GM12874 (cell line): ENCODE measurements around the gene PKNOX2.

Experiments
- TF ChIP-seq, protein P1 (sequence below): IDR thresholded peaks from 2 replicates; pipeline ENCODE4 v1.5.1; 2011; ENCODE audit warnings: low read depth, mild to moderate bottlenecking, control low read depth, low read length, moderate library complexity; ENCODE audit not compliant: insufficient read depth

PKNOX2 gene

DNA sequence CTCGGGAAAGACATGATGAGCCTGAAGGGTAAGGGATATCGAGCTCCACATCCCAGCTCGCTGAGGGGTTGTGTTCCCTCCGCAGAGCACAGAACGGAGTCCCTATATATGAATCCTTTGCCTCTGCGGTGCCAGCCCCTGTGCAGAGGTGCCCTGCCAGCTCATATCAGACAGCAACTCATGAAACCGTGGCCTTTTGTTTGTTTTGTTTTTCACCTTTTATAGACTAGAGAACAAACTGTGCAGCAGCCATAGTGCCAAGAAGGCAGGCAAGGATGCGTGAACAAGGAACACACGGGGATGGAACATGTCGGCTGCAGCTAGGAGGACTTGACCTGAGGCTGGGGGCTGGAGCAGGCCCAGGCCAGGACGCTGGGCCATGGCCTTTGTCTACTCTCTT is 109.8 kb downstream of the PKNOX2 start:
- TF ChIP-seq, protein P1, sequence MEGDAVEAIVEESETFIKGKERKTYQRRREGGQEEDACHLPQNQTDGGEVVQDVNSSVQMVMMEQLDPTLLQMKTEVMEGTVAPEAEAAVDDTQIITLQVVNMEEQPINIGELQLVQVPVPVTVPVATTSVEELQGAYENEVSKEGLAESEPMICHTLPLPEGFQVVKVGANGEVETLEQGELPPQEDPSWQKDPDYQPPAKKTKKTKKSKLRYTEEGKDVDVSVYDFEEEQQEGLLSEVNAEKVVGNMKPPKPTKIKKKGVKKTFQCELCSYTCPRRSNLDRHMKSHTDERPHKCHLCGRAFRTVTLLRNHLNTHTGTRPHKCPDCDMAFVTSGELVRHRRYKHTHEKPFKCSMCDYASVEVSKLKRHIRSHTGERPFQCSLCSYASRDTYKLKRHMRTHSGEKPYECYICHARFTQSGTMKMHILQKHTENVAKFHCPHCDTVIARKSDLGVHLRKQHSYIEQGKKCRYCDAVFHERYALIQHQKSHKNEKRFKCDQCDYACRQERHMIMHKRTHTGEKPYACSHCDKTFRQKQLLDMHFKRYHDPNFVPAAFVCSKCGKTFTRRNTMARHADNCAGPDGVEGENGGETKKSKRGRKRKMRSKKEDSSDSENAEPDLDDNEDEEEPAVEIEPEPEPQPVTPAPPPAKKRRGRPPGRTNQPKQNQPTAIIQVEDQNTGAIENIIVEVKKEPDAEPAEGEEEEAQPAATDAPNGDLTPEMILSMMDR: no peak

DNA sequence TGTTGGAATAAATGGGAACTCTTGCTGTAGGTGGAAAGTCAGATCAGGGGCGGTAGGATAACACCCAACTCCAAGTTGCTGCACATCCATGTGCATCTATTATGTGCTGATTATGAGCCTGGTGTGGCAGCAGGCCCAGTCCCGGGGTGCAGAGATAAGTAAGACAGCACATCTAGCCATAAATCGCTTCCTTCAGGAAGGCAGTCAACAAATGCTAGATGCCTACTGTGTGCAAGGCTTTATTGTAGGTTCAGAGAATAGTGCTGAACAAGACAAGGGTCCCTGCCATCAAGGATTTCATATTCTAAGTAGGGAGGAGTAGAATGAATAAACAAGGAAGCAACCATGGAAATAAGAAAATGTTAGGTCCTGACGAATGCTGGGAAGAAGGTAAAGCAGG is 110.2 kb downstream of the PKNOX2 start:
- TF ChIP-seq, protein P1: no peak

DNA sequence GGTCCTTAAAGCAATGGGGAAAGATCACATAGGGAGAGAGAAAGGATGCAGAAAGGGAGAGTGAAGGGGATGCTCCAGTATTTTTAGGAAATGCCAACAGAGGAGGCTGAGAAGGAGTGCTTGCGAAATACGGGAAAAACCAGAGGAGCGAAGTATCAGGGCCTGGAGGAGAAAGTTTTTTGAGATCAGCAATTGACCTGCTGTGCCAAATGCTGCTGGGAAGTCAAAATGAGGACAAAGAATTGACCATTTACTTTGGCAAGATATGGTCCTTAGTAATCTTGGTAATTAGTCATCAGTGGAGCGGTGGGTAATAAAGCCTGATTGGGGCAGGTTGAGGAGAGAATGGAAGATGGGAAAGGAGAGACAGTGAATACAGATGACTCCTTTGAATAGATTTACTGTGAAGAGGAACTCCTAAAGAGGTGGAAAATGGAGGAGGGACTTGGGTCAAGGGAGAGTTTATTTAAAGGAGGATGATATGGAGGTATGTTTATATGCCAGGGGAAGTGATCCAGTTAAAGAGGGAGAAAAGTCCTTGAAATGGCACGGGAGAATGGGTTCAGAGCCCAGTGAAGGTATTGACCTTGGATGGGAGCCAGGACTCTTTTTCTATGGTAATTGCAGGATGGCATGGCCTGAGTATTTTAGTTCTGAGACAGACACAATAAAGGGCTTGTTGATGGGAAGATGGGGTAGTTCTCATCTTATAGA is 111.5 kb downstream of the PKNOX2 start:
- TF ChIP-seq, protein P1: no peak

DNA sequence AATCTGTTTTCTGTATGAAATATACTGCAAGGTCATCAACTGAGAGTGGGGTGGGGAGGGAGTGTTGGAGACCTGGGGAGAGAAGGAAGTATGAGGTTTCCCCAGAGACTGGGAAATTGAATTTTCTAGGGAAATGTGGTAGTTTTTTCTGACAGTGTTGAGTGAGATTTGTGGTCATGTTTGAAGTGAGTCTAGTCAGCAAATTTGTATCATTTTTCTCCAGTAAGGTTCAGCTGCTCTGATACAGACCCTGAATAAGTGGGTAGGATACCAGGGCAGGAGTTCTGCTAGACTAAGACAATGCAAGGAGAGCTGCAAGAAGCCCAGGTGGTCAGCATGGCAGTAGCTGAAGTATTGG is 112.0 kb downstream of the PKNOX2 start:
- TF ChIP-seq, protein P1: no peak

DNA sequence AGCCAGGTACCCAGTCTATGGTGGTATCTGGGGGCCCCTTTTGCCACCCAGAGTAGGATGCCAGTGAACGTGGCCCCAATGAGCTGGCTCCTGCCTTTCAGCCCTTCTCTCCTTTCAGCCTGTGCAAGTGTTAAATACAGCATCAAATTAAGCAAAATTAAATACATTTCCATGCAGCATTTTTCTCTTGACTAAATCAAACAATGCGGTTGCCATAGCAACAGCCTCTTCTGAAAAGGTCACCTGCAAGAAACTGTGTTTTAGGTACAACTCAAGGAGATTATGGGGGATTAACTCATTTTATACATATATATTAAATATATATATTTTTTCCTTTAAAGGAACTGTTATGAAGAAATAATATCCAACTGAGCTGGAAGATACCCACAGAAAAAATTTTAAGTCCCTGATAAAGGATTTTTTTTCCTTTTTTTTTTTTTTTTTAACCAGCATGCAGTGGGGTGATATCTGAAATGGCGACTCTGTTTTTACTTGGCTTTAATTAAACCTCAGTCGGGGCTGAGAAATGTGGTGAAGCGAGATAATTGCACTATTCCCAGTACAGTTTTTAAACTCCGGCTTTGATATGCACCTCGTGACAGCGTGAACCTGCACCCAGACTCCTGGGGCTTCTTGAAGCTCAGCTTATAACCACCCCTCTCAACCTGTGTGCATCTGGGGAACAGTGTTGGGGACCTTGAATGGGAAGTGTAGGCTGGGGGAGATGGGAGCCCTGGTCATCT is 115.3 kb downstream of the PKNOX2 start:
- TF ChIP-seq, protein P1: no peak

DNA sequence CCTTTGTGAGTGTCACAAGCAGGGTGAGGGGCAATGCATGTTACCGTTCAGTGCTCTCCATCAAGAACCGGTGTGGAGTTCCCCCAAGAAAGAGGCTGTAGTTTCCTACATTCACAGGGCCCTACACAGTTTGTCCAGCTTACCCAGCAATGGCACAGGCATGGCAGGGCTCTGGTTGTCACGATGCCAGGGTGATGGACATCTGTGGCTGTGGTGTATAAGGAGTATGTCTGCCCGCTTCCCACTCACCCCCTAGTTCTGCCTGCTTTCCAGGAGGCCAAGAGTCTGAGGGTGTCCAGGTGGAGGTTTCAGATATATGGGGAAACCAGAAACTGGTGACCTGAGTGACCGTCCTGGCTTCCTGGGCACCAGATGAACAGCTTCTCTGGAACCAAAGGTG is 116.1 kb downstream of the PKNOX2 start:
- TF ChIP-seq, protein P1: no peak

DNA sequence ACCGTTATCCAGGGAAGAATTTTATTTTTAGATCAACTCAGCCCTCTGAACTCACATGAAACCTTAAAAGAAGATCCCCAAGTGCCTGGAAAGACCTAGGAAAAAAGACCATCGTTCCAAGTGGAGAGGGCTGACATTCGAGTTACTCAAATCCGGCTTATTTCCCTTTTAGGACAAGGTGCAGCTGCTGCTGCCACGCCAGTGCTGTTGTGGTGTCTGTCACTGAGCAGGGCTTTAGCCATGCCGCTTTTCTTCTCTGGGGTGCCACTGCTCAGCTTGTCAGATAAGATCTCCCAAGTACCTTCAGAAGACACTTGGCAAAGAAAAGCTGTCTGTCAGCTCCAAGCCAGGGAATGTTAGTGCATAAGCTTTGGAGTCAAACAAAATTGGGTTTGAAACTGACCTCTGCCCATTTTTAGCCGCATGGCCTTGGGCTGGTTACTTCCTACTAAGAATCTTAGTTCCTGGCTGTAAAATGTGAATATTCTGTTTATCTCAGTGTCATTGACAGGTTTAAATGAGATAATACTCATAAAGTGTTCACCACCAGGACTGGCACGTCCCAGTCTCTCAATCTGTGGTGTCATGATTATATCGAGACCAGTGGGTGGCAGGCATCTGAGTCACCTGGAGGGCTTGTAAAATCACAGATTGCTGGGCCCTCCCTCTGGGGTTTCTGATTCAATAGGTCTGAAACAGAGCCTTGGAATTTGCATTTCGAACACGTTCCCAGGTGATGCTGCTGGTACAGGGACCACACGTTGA is 117.5 kb downstream of the PKNOX2 start:
- TF ChIP-seq, protein P1: no peak
